DND-41 (cell line): ENCODE measurements around the gene SRGAP2C.

Experiments used
- ATAC-seq: fragments of 200-7000 bp; cut with Tn5 transposase; 3 replicates; pipeline ENCODE4 v1.9.1; 2021; ENCODE audit warnings: low read depth; ENCODE audit not compliant: insufficient read depth
- DNase-seq: peaks from one replicate; pipeline ENCODE4 v3.0.0-alpha.2; 2020
- H2AFZ ChIP-seq: 2 replicates; pipeline ENCODE4 v1.6.0; 2012; ENCODE audit warnings: low read depth, low read length
- H3K27ac ChIP-seq: 2 replicates; pipeline ENCODE4 v1.5.1; 2012; ENCODE audit warnings: low read length, inconsistent platforms
- H3K27me3 ChIP-seq: fragments of 200-600 bp; sonication (generic); 2 replicates; pipeline ENCODE4 v1.6.0; 2012; ENCODE audit warnings: low read length, mild to moderate bottlenecking, inconsistent platforms; ENCODE audit not compliant: insufficient read depth, poor library complexity
- H3K36me3 ChIP-seq: 2 replicates; pipeline ENCODE4 v1.5.1; 2012; ENCODE audit warnings: low read length, inconsistent platforms; ENCODE audit not compliant: insufficient read depth
- H3K4me1 ChIP-seq: 2 replicates; pipeline ENCODE4 v1.5.1; 2012; ENCODE audit warnings: mild to moderate bottlenecking, low read length; ENCODE audit not compliant: insufficient read depth
- H3K4me2 ChIP-seq: 2 replicates; pipeline ENCODE4 v1.6.0; 2012; ENCODE audit warnings: mild to moderate bottlenecking, moderate library complexity, low read length, inconsistent platforms; ENCODE audit not compliant: insufficient read depth
- H3K4me3 ChIP-seq, 2 experiments: fragments of 200-600 bp in 1 of 2; shearing (Covaris generic) in 1 of 2; 2 replicates each; pipeline ENCODE4 v1.5.1; 2012 to 2016; ENCODE audit warnings: inconsistent platforms in 2 of 2, low read length in 2 of 2, mild to moderate bottlenecking in 2 of 2, low read depth in 1 of 2, moderate library complexity in 1 of 2
- H3K79me2 ChIP-seq: 2 replicates; pipeline ENCODE4 v1.6.0; 2012; ENCODE audit warnings: low read length, inconsistent platforms; ENCODE audit not compliant: insufficient read depth
- H3K9ac ChIP-seq: 2 replicates; pipeline ENCODE4 v1.6.0; 2012; ENCODE audit warnings: low read depth, mild to moderate bottlenecking, inconsistent platforms, low read length, moderate library complexity
- H3K9me3 ChIP-seq: 2 replicates; pipeline ENCODE4 v1.5.1; 2012; ENCODE audit warnings: low read length, moderate library complexity, mild to moderate bottlenecking, inconsistent platforms; ENCODE audit not compliant: insufficient read depth, severe bottlenecking
- H4K20me1 ChIP-seq: 2 replicates; pipeline ENCODE4 v1.6.0; 2012; ENCODE audit warnings: low read length; ENCODE audit not compliant: insufficient read depth
- EZH2 ChIP-seq: IDR thresholded peaks from 3 replicates; pipeline ENCODE4 v1.6.1; 2012; ENCODE audit warnings: borderline replicate concordance, low read depth, mild to moderate bottlenecking, moderate library complexity, low read length, inconsistent platforms; ENCODE audit not compliant: severe bottlenecking
- TF ChIP-seq, protein P1 (sequence below): IDR thresholded peaks from 2 replicates; pipeline ENCODE4 v1.5.1; 2012; ENCODE audit warnings: borderline replicate concordance, low read length, moderate library complexity, mild to moderate bottlenecking; ENCODE audit not compliant: poor library complexity, severe bottlenecking; ENCODE audit errors: extremely low read depth

SRGAP2C gene

DNA sequence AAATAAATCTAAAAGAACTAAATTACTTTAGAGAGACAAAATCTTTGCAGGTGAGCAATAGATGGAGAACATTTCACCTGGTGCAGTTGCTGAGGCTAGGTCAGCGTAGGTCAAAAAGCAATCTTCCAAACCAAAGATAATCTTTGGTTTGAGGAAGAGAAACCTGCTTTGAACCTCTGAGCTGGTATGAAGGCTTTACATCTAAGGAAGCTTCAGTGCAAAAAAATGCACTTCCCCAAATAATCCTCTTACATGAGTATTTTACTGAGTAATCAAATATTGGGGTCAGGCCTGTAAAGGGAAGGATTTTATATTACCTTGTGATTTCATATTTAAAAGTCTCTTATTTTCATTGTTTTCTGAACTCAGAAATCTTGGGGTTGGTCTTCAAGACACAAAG is 223.6 kb downstream of the SRGAP2C start:
- no peak overlapping the region for H3K9ac ChIP-seq
- no peaks in the 10 kb centered on the region for H3K9me3 ChIP-seq
- H4K20me1 ChIP-seq = no peaks in the 10 kb centered on the region
- no peak overlapping the region for H3K27ac ChIP-seq
- no peaks in the 10 kb centered on the region for H3K36me3 ChIP-seq
- TF ChIP-seq EZH2 = no peak
- TF ChIP-seq, protein P1, sequence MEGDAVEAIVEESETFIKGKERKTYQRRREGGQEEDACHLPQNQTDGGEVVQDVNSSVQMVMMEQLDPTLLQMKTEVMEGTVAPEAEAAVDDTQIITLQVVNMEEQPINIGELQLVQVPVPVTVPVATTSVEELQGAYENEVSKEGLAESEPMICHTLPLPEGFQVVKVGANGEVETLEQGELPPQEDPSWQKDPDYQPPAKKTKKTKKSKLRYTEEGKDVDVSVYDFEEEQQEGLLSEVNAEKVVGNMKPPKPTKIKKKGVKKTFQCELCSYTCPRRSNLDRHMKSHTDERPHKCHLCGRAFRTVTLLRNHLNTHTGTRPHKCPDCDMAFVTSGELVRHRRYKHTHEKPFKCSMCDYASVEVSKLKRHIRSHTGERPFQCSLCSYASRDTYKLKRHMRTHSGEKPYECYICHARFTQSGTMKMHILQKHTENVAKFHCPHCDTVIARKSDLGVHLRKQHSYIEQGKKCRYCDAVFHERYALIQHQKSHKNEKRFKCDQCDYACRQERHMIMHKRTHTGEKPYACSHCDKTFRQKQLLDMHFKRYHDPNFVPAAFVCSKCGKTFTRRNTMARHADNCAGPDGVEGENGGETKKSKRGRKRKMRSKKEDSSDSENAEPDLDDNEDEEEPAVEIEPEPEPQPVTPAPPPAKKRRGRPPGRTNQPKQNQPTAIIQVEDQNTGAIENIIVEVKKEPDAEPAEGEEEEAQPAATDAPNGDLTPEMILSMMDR = no peak
- H2AFZ ChIP-seq = no peak overlapping the region
- H3K79me2 ChIP-seq = no peaks in the 10 kb centered on the region
- H3K4me3 ChIP-seq = no peak overlapping the region
- no peak overlapping the region for H3K4me2 ChIP-seq
- no peaks in the 10 kb centered on the region for H3K27me3 ChIP-seq
- no peak for ATAC-seq
- no peaks in the 10 kb centered on the region for H3K4me1 ChIP-seq
- no peak for DNase-seq

DNA sequence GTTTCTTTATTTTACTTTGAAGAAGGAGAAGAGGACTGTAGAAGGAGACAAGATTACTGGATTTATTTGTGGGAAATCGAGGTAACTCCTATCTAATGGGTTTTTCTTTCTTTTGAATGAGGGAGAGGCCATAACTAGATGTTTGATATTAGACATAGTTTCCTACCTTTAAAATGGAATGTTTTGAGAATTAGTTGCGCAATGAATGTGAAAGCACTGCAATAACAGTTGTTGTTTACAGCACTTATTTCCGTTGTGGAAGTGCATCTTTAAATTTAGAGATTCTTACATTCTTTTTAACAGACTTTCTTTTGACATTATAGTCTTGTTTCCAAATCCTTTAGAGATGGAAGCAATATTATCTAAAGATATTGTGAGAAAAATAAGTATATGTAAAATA is 229.0 kb downstream of the SRGAP2C start:
- Histone ChIP-seq H3K27ac (no peak overlapping the region), H3K36me3 (no peaks in the 10 kb centered on the region), H3K27me3 (no peaks in the 10 kb centered on the region), H3K9ac (no peak overlapping the region), H2AFZ (no peak overlapping the region), H3K4me2 (no peak overlapping the region), H3K4me1 (peaks cover 5% of the 10 kb centered on the region), H3K79me2 (no peaks in the 10 kb centered on the region), H3K9me3 (no peaks in the 10 kb centered on the region), H4K20me1 (no peaks in the 10 kb centered on the region), H3K4me3 (no peak overlapping the region)
- TF ChIP-seq, protein P1 = no peak
- no peak for TF ChIP-seq EZH2
- no peak for DNase-seq
- no peak for ATAC-seq

DNA sequence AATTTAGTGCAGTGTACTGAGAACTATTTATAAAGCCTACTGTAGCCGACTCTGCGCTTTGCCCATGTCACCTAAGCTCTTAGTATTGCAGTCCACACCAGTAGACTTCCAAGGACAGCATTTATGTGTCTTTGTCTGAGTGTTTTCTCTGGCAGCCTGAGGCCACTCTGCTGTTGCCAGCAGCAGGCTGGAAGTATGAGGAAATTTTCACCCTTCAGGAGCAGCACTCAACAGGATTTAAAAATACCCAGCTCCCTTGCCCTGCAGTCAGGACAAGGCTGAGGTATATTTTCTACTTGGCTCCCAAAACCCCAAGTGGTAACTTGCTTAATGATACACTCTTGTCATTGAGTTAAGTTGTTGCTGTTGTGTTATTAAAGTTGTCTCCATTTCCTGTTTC is 230.1 kb downstream of the SRGAP2C start:
- no peaks in the 10 kb centered on the region for H3K79me2 ChIP-seq
- ATAC-seq (peak; percentile 50), DNase-seq (no peak)
- H3K27ac ChIP-seq = no peak overlapping the region
- no peaks in the 10 kb centered on the region for H3K9me3 ChIP-seq
- peak overlapping the region; percentile 19; the same call in 1 of the 2 replicates for H2AFZ ChIP-seq
- no peaks in the 10 kb centered on the region for H4K20me1 ChIP-seq
- no peak for TF ChIP-seq EZH2
- TF ChIP-seq, protein P1 = no peak
- H3K4me3 ChIP-seq = no peak overlapping the region
- H3K4me1 ChIP-seq = peaks cover 5% of the 10 kb centered on the region
- H3K27me3 ChIP-seq = no peaks in the 10 kb centered on the region
- no peak overlapping the region for H3K9ac ChIP-seq
- no peaks in the 10 kb centered on the region for H3K36me3 ChIP-seq
- H3K4me2 ChIP-seq = 0 out of 2 replicates have a peak overlapping the region, but pooled peaks have one; percentile 4
